Stimulated activated CD4-positive, alpha-beta T cell treated with anti-CD3 and anti-CD28 coated beads, TNF-alpha, amount 100 ng/mL, for 24 hours (primary cell): ENCODE data around the gene SNPH.
"Not testable (repeated sequence)": the region's sequence is repeated elsewhere in the genome, so short reads cannot be mapped to it uniquely, and the experiment has no call there.

ENCODE experiments used
- DNase-seq, 3 experiments: peaks; one replicate each; pipeline ENCODE4 v3.0.0-alpha.2; 2020; ENCODE audit warnings: low read depth in 3 of 3

SNPH gene, protein sequence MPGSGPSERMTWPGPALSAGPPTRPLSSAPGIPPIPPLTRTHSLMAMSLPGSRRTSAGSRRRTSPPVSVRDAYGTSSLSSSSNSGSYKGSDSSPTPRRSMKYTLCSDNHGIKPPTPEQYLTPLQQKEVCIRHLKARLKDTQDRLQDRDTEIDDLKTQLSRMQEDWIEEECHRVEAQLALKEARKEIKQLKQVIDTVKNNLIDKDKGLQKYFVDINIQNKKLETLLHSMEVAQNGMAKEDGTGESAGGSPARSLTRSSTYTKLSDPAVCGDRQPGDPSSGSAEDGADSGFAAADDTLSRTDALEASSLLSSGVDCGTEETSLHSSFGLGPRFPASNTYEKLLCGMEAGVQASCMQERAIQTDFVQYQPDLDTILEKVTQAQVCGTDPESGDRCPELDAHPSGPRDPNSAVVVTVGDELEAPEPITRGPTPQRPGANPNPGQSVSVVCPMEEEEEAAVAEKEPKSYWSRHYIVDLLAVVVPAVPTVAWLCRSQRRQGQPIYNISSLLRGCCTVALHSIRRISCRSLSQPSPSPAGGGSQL

DNA sequence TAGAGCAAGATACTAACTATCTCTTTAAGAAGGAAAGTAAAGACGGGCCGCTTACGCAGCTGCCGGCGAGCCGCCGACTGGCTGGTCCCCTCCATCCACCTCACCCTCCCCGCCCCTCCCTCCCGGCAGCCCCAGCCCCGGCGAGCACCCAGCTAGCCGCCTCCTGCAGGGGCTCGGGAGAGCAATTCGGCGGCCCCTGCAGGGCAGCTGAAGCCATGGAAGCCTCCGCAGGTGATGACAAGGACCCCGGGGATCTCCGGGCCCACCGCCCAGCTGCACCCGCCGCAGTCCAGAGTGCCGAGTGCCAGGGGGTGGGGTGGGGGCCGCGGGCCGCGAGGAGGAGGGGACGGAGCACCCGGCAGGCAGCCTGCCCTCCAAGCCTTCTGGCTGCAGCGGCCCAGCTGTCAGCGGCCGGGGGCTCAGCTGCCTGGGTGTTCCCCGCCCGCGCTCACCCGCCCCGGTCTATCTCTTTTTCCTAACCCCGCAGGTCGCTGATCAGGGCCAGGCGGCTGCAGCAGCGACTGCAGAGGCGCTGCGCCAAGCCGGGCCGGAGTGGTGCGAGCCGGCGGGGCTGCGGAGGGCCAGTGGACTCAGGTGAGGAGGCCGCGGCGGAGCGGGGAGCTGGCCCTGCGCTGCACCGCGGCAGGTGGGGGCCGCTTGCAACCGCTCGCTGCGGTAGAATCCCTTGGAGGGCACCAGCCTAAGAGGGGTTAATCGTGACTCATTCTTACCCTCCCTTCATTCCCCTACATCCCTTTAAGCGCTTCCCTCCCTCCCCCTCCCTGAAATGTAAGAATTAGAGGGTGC lies at the start of gene SNPH:
Gene SNPH (plus strand): TSS at position 128 of the 807 bp plus-strand sequence. CDS start 29,946 bp downstream, outside the sequence.
- DNase-seq = peak; percentile 53 to 77 (median 54)

DNA sequence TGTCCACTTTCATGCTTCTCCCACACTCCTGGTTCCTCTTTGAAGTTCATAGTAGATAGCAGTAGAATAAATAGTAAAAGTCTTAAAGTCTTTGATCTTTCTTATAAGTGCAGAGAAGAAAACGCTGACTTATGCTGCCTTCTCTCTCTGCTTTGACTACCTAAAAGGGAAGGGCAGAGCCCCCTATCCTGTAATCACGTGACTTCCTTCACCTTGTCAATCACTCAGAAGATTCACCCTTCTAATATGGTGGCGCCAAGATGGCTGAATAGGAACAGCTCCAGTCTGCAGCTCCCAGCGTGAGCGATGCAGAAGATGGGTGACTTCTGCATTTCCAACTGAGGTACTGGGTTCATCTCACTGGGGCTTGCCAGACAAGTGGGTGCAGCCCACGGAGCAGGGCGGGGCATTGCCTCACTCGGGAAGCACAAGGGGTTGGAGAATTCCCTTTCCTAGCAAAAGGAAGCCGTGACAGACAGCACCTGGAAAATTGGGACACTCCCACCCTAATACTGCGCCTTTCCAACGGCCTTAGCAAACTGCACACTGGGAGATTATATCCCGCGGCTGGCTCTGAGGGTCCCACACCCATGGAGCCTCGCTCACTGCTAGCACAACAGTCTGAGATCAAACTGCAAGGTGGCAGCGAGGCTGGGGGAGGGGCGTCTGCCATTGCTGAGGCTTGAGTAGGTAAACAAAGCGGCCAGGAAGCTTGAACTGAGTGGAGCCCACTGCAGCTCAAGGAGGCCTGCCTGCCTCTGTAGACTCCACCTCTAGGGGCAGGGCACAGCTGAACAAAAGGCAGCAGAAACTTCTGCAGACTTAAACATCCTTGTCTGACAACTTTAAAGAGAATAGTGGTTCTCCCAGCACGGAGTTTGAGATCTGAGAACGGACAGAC lies 49.3 kb upstream of the SNPH start:
- not testable (repeated sequence) for DNase-seq

DNA sequence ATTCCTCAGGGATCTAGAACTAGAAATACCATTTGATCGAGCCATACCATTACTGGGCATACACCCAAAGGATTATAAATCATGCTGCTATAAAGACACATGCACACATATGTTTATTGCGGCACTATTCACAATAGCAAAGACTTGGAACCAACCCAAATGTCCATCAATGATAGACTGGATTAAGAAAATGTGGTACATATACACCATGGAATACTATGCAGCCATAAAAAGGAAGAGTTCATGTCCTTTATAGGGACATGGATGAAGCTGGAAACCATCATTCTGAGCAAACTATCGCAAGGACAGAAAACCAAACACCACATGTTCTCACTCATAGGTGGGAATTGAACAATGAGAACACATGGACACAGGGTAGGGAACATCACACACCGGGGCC lies 43.3 kb upstream of the SNPH start:
- not testable (repeated sequence) for DNase-seq

DNA sequence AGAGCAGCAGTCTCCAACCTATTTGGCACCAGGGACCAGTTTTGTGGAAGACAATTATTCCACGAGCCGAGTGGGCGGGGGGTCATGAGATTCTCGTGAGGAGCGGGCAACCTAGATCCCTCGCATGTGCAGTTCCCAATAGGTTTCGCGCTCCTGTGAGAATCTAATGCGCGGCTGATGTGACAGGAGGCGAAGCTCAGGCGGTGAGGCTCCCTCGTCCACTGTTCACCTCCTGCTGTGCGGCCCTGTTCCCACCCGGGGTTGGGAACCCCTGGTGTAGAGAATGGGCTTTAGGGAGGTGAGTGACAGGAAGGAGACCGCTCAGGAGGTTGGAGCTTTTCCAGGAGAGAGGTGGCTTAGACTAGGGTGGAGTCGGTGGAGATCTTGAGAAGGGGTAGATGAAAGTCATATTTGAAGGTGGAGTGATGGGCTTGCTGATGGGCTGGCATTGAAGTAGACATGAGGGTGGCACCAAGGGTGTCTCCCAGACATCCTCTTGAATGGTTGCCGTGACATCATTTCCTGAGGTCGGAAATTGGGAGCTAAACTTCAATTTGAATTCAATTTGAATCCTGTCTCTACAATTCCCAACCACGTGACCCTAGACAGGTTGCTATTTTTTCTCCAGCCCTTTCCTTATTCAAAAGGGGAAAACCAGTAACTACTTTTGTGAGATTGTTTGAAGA lies 41.7 kb upstream of the SNPH start:
- no peak for DNase-seq

DNA sequence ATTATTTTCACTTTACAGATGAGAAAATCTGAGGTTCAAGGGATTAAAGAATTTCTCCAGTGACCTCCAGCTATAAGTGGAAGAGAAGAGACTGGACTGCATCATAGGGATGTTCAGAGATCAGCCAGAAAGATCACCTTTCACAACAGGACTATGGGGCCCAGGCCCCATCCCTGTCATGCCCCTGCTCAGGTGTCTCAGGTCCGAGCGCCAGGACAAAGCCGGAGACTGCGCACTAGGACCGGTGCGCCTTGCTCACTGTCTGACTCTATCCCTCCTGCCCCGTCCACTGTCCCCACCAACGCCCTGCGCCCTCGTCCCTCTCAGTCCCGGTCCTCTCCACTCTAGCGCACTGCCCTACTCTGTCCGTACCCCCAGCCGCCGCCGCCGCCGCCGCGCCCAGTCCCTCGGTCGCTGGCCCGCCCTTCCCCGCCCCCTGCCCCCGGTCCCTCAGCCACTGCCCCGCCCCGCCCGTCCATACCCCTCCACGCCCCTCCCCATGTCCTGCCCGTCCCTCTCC lies 40.8 kb upstream of the SNPH start:
- DNase-seq = no peak

DNA sequence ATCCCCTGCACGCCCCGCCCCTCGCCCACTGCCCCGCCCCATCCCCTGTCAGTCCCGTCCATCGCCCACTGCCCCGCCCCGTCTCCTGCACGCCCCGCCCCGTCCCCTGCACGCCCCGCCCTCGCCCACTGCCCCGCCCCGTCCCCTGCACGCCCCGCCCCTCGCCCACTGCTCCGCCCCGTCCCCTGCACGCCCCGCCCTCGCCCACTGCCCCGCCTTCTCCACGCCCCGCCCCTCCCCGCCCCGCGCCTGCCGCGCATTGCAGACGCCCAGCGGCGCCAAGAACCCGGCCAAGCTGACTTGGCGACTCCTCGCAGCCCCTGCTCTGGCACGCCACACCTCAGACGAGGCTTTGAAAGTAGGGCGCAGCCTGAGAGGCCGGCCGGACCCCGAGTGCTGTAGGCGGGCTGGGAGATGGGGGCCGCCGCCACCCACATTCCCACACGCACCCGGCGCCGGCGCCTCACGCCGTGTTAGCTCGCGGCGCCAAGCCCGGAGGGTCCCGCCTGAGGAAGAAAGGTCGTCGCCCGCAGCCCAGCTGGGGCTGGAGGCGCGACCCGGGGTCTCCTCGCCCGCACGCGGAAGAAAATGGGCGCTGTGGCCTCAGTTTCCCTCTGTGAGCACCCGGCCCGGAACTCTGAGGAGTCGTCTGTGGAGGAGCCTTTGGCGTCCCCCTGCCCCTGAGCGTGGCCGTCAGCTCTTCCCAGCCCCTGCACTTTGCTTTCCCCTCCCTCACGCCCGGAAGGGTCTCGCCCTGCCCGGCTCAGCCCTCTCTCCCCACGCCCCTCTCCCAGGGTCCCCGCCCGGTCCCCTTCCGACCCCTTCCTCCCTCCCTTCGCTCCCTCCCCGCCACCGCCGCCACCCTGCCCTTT lies 40.1 kb upstream of the SNPH start, which contains the start of gene RAD21L1:
Gene RAD21L1 (plus strand): TSS at position 262 of the 872 bp plus-strand sequence. CDS start 2,410 bp downstream, outside the sequence.
- DNase-seq = peak; percentile 67 to 75 (median 69)

DNA sequence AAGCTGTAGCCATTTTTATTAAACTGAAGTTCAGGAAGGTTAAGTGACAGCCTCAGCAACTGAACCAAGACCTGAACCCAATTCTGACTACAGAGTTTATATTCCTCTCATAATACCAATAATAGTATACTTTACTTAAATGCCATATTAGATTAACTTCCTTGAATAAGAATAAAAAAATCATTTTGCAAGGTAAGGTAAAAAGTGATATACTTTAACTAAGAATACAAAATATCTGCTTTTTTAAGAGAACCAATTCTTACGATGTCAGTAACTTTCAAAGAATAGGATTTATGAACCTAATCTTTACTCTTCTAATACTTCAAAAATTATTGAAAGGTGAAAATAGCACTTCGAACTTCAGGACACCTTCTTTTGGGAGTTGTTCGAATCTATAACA lies 36.6 kb upstream of the SNPH start:
- no peak for DNase-seq

DNA sequence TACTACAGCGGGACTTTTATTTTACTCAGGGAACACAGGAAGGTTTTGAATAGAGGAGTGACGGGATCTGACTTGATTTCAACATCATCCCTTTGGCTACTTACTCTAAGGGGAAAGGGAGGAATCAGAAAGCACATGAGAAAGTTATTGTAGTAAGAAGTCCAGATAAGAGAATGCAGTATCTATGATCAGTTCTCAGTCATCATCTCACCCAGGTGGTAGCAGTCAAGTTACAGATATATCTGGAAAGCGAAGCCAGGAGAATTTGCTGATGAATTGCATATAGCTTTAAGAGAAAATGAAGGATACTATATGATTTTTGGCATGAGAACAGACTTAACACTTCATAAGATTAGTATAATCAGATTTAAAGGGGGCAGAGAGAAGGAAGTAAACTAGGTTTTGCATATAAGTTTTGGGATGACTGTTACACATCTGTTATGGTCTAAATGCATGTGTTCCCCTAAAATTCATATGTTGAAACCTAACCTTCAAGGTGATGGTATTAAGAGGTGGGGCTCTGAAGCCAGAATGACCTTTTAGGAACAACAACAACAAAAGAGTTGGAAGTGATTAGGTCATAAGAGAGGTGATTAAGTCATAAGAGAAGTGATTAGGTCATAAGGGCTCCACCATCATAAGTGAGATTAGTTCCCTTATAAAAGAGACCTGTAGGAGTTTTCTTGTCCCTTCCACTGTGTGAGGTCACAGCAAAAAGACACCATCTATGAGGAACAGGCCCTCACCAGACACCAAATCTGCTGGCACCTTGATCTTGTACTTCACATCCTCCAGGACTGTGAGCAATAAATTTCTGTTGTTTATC lies 33.6 kb upstream of the SNPH start:
- no peak for DNase-seq

DNA sequence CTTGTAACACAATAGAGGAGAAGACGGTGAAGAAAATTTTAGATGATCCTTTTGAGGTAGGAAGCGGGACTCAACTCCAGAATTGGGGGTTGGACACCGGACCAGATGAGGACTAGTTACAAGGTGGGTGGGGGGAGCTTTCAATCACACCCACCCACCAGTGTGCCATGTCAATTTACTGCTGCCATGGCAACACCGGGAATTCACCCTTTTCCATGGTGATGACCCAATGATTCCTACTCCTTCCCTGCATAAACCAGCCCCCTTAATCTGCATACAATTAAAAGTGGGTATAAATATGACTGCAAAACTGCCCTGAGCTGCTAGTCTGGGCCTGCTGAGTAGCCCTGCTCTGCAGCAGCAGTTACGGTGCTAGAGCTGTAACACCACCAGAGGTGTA lies 25.5 kb upstream of the SNPH start:
- DNase-seq = no peak

DNA sequence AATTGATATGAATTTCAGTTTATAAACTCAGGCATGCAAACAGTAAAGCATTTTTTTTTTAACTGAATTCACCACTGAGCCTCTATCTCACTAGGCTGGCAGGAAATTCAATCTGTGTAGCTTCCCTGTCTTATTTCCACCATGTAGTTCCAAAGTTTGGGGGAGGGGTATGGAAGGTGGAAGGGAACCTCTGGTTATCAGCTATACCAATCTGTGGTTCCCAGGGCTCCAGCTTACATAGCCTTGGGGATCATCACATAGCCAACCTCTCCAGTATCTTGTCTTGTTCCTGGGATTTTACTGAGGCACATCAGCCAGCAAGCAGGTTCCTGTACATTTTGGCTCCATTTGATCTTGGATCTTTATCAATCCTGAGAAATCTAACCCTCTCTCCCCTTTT lies 24.6 kb upstream of the SNPH start:
- DNase-seq = no peak

DNA sequence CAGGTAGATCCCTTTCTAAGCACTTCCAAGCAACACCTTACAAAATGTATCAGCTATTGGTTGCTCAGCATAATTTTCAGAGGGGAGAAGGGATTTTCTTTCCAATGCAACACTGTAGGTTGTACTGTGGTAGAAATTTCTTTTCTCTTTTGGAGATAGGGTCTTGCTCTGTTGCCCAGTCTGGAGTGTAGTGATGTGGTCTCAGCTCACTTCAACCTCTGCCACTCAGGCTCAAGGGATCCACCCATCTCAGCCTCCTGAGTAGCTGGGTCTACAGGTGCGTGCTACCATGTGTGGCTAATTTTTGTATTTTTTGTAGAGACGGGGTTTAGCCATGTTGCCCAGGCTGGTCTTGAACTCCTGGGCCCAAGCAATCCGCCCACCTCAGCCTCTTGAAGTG lies 24.0 kb upstream of the SNPH start:
- DNase-seq = no peak

DNA sequence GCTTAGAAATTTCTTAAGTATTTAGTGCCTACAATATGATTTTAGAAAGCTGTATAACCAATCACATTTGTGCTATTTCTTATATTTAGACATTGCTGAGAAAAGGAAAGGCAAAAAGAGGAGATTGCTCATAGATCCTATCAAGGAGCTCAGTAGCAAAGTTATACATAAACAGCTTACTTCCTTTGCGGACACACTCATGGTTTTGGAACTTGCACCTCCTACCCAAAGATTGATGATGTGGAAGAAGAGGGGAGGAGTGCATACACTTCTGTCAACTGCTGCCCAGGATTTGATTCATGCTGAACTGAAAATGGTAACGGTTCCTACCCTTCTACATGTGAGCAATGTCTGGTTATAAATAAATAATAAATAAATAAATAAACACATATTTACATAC lies 23.6 kb upstream of the SNPH start:
- DNase-seq = no peak

DNA sequence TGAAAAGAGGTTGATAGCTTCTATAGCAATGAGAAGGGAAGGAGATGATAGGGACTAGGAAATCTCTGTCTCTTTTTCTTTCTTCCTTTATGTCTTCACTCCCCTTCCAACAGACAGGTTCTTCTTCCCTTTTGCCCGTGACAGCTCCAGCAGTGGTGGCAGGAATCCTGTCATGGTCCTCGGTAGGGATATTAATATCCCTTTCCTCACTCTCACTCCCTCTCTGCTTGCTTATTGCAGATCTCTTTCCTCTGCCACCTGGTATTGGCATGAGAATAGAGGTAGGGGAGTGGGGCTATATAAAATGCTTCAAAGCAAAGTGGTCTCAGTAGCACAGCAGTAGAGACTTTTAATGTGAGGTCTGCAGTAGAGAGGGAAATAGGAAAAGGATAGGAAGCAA lies 20.5 kb upstream of the SNPH start:
- no peak for DNase-seq

DNA sequence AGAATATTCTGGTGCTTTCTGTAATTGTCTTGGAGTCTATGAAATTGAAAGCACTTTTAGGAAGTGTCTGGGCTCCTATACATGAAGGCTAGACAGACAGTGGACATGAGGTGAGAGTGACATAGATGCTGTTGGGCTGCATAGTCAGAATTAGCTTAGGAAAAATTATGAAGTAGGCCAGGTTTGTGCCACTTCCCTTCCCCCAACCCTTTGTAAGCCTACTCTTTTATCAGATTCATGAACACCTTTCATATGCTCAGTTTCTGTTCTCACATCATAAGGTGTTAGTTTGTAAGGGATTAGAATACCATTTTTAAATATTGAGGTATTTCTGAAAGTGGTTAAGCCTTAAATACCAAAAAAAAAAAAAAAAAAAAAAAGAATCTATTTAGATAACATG lies 18.4 kb upstream of the SNPH start:
- DNase-seq = no peak

DNA sequence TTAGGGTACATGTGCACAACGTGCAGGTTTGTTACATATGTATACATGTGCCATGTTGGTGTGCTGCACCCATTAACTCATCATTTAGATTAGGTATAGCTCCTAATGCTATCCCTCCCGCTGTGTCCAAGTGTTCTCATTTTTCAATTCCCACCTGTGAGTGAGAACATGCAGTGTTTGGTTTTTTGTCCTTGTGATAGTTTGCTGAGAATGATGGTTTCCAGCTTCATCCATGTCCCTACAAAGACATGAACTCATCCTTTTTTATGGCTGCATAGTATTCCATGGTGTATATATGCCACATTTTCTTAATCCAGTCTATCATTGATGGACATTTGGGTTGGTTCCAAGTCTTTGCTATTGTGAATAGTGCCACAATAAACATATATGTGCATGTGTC lies 15.8 kb upstream of the SNPH start:
- not testable (repeated sequence) for DNase-seq

DNA sequence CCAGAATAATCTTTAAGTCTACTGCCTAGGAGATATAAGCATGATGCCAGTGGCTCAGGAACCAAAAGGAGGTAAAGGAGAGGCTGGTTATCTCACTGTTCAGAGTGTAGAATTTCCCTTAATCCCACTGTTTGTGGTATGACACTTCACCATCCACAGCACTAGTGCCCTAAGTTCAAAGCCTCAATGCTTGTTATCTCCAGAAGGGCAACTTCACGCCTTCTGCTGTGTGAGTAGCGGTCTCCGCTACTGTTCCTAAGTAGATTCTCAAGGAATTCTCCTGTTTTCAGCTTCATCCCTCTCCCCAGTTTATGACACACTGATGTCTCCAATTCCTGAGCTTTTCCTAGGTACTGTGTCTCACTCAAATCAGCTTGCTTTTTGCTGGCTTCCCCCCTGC lies 13.7 kb upstream of the SNPH start:
- DNase-seq = no peak

DNA sequence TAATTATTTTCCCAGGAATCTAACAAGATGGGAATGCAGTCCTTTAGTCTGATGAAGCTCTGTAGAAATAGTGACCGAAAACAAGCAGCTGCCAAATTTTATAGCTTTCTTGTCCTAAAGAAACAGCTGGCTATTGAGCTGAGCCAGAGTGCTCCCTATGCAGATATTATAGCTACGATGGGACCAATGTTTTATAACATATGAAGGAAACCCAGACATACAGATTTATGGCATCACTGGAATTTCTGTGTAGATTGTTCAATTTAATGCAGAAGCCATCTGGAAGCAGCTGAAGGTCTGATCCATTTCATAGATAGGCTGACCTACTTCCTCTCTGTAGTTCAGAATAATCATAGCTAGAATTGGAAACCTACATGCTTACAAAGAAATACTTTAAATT lies 11.8 kb upstream of the SNPH start:
- no peak for DNase-seq

DNA sequence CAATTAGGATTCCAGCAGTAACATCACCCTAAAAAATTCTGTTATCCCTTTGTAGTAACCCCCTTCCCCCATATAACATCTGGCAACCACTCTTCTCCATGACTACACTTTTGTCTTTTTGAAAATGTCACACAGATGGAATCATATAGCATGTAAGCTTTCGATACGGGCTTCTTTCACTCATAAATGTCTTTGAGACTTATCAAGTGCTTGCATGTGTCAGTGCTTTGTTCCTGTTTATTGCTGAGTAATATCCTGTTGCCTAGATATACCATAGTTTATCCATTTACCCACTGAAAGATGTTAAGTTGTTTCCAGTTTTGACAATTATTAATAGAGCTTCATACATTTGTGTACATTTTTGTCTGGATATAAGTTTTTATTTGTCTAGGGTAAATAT lies 10.4 kb upstream of the SNPH start:
- DNase-seq = no peak

DNA sequence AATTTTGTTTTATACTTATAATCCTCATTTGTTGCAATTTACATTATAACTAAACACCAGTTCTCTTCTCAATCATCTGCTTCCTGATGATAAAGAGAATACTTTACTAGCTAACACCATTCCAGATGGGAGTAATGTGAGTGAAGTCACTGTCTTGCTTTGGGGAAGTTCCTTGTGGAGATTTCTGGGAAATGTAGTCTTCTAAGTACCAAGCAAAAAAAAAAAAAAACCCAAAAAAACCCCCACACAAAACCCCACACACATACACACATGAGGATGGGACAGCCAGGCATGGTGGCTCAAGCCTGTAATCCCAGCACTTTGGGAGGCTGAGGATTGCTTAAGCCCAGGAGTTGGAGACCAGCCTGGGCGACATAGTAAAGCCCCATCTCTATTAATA lies 2.2 kb upstream of the SNPH start:
- DNase-seq = no peak
